H9 (cell line): Measurements from ENCODE around the gene PARG. TPM values are rescaled to one million over a fixed set of nuclear protein-coding genes. Genes with fewer than 3 reads are reported as not detected.

ENCODE experiments used
- DNase-seq: peaks from one replicate; pipeline ENCODE4 v3.0.0-alpha.2; 2017
- H2AFZ ChIP-seq: one replicate; pipeline ENCODE4 v1.6.1; 2013; ENCODE audit warnings: mild to moderate bottlenecking, low read length, control low read depth, moderate library complexity
- H2AK5ac ChIP-seq: 2 replicates; pipeline ENCODE4 v1.6.1; 2013; ENCODE audit warnings: low read length, control low read depth, mixed read lengths; ENCODE audit not compliant: insufficient read length
- H2BK120ac ChIP-seq: one replicate; pipeline ENCODE4 v1.6.1; 2013; ENCODE audit warnings: low read depth, mild to moderate bottlenecking, low read length, control low read depth, inconsistent platforms; ENCODE audit not compliant: poor library complexity, severe bottlenecking
- H2BK12ac ChIP-seq: 2 replicates; pipeline ENCODE4 v1.6.1; 2013; ENCODE audit warnings: low read length, control low read depth, mixed read lengths, low read depth; ENCODE audit not compliant: insufficient read length
- H2BK15ac ChIP-seq: 2 replicates; pipeline ENCODE4 v1.6.1; 2013; ENCODE audit warnings: low read depth, low read length, control low read depth
- H2BK20ac ChIP-seq: one replicate; pipeline ENCODE4 v1.6.1; 2013; ENCODE audit warnings: low read depth, mild to moderate bottlenecking, low read length, control low read depth, inconsistent platforms; ENCODE audit not compliant: poor library complexity, severe bottlenecking
- H2BK5ac ChIP-seq: 2 replicates; pipeline ENCODE4 v1.6.1; 2013; ENCODE audit warnings: low read length, control low read depth, mixed read lengths; ENCODE audit not compliant: insufficient read length
- H3K14ac ChIP-seq: 2 replicates; pipeline ENCODE4 v1.6.1; 2013; ENCODE audit warnings: low read length, control low read depth; ENCODE audit not compliant: insufficient read depth
- H3K18ac ChIP-seq: 2 replicates; pipeline ENCODE4 v1.6.1; 2013; ENCODE audit warnings: low read depth, mild to moderate bottlenecking, mixed read lengths, low read length, control low read depth; ENCODE audit not compliant: insufficient read length
- H3K23ac ChIP-seq: 2 replicates; pipeline ENCODE4 v1.6.1; 2013; ENCODE audit warnings: low read length, control low read depth, mixed read lengths, low read depth; ENCODE audit not compliant: insufficient read length
- H3K23me2 ChIP-seq: 2 replicates; pipeline ENCODE4 v1.6.1; 2013; ENCODE audit warnings: low read depth, mild to moderate bottlenecking, mixed read lengths, low read length, control low read depth; ENCODE audit not compliant: insufficient read length, poor library complexity, severe bottlenecking
- H3K27ac ChIP-seq: 2 replicates; pipeline ENCODE4 v1.5.1; 2013; ENCODE audit warnings: low read length, control low read depth, mixed read lengths, low read depth; ENCODE audit not compliant: insufficient read length
- H3K27me3 ChIP-seq: 2 replicates; pipeline ENCODE4 v1.6.1; 2013; ENCODE audit warnings: low read length, control low read depth, inconsistent platforms; ENCODE audit not compliant: insufficient read depth
- H3K4ac ChIP-seq: 2 replicates; pipeline ENCODE4 v1.6.1; 2013; ENCODE audit warnings: low read depth, mild to moderate bottlenecking, control low read depth, inconsistent platforms, low read length, moderate library complexity
- H3K4me1 ChIP-seq: 2 replicates; pipeline ENCODE4 v1.6.1; 2013; ENCODE audit warnings: low read length, control low read depth, inconsistent platforms; ENCODE audit not compliant: insufficient read depth
- H3K4me2 ChIP-seq: 2 replicates; pipeline ENCODE4 v1.6.1; 2013; ENCODE audit warnings: low read length, control low read depth, mixed read lengths; ENCODE audit not compliant: insufficient read length, insufficient read depth
- H3K56ac ChIP-seq: 2 replicates; pipeline ENCODE4 v1.6.1; 2013; ENCODE audit warnings: low read depth, mild to moderate bottlenecking, mixed read lengths, low read length, control low read depth; ENCODE audit not compliant: insufficient read length
- H3K79me1 ChIP-seq: 2 replicates; pipeline ENCODE4 v1.6.1; 2013; ENCODE audit warnings: low read depth, mild to moderate bottlenecking, moderate library complexity, low read length, control low read depth, inconsistent platforms; ENCODE audit not compliant: insufficient read depth, poor library complexity, severe bottlenecking
- H3K79me2 ChIP-seq: 2 replicates; pipeline ENCODE4 v1.6.1; 2013; ENCODE audit warnings: low read length, control low read depth, inconsistent platforms; ENCODE audit not compliant: insufficient read depth
- H3K9ac ChIP-seq: 2 replicates; pipeline ENCODE4 v1.6.1; 2013; ENCODE audit warnings: low read length, control low read depth, mixed read lengths; ENCODE audit not compliant: insufficient read length; ENCODE audit errors: extremely low read depth
- H3K9me3 ChIP-seq: one replicate; pipeline ENCODE4 v1.6.1; 2013; ENCODE audit warnings: low read depth, low read length, inconsistent platforms; ENCODE audit not compliant: control insufficient read depth
- H3T11ph ChIP-seq: one replicate; pipeline ENCODE4 v1.6.1; 2013; ENCODE audit warnings: mild to moderate bottlenecking, low read length, control low read depth, inconsistent platforms
- H4K20me1 ChIP-seq: one replicate; pipeline ENCODE4 v1.6.1; 2013; ENCODE audit not compliant: control insufficient read depth, insufficient read length, insufficient read depth
- H4K5ac ChIP-seq: 2 replicates; pipeline ENCODE4 v1.6.1; 2013; ENCODE audit warnings: low read depth, mild to moderate bottlenecking, mixed read lengths, low read length, control low read depth; ENCODE audit not compliant: insufficient read length
- H4K8ac ChIP-seq: replicated peaks from 2 replicates; pipeline ENCODE4 v1.6.1; 2013; ENCODE audit warnings: low read length, control low read depth, mixed read lengths, low read depth; ENCODE audit not compliant: insufficient read length
- H4K91ac ChIP-seq: 2 replicates; pipeline ENCODE4 v1.6.1; 2013; ENCODE audit warnings: low read depth, mild to moderate bottlenecking, moderate library complexity, mixed read lengths, low read length, control low read depth; ENCODE audit not compliant: insufficient read length
- H3K27ac Mint-ChIP-seq, 3 experiments: 2 replicates in 2 of 3; 3 replicates in 1 of 3; pipeline ENCODE4 v1.8.0; 2020 to 2021; ENCODE audit warnings: mixed read lengths in 3 of 3, mild to moderate bottlenecking in 1 of 3, moderate library complexity in 1 of 3
- H3K27me3 Mint-ChIP-seq: 2 replicates; pipeline ENCODE4 v1.8.0; 2021; ENCODE audit warnings: low read depth, mild to moderate bottlenecking, moderate library complexity, mixed read lengths
- H3K36me3 Mint-ChIP-seq, 3 experiments: 2 replicates in 2 of 3; 3 replicates in 1 of 3; pipeline ENCODE4 v1.8.0; 2020 to 2021; ENCODE audit warnings: low read depth in 3 of 3, mixed read lengths in 3 of 3; ENCODE audit not compliant: insufficient read depth in 1 of 3
- H3K4me1 Mint-ChIP-seq, 2 experiments: 2 replicates each; pipeline ENCODE4 v1.8.0; 2020; ENCODE audit warnings: mixed read lengths in 2 of 2
- H3K4me3 Mint-ChIP-seq, 2 experiments: 2 replicates in 1 of 2; 3 replicates in 1 of 2; pipeline ENCODE4 v1.8.0; 2020 to 2021; ENCODE audit warnings: mild to moderate bottlenecking in 2 of 2, mixed read lengths in 2 of 2, moderate library complexity in 1 of 2
- H3K9me3 Mint-ChIP-seq, 2 experiments: 2 replicates in 1 of 2; 3 replicates in 1 of 2; pipeline ENCODE4 v1.8.0; 2020; ENCODE audit warnings: mild to moderate bottlenecking in 2 of 2, mixed read lengths in 2 of 2, moderate library complexity in 1 of 2
- CTCF ChIP-seq: fragments of 200-600 bp; sonication (generic); conservative IDR thresholded peaks from 3 replicates; pipeline ENCODE4 v1.8.0; 2021; ENCODE audit warnings: antibody characterized with exemption, mild to moderate bottlenecking
- WGBS: extraction: QIAGEN DNeasy Blood & Tissue Kit; methylation state at CpG from one replicate; pipeline ENCODE4 v1.1.7; 2013; ENCODE audit warnings: missing lambda C conversion rate, low lambda C conversion rate, mixed read lengths; ENCODE audit not compliant: insufficient read length; ENCODE audit errors: extremely low coverage; 5-methylcytosine and 5-hydroxymethylcytosine counted together
- total RNA-seq: library from RNA; stranded (reverse); gene quantifications from 2 replicates; pipeline ENCODE4 v1.2.1, GENCODE V29; 2021

PARG gene
- total RNA-seq, 1 experiment from 2014 or later, result 48.3 TPM

- Histone ChIP-seq H3K4me1 (no peaks in the 10 kb centered on the region), H3K23ac (no peak overlapping the region), H4K91ac (no peak overlapping the region), H2BK12ac (no peak overlapping the region), H2BK15ac (no peak overlapping the region), H3K23me2 (no peaks in the 10 kb centered on the region), H2BK120ac (no peak overlapping the region), H3K79me1 (no peaks in the 10 kb centered on the region), H3K27ac (no peak overlapping the region), H2BK20ac (no peak overlapping the region), H3K56ac (no peak overlapping the region), H3K14ac (no peak overlapping the region), H3K4ac (no peak overlapping the region), H4K5ac (no peak overlapping the region), H3K9ac (no peak overlapping the region), H3K27me3 (no peaks in the 10 kb centered on the region), H4K20me1 (no peaks in the 10 kb centered on the region), H3K79me2 (no peaks in the 10 kb centered on the region), H2AFZ (no peak overlapping the region), H3T11ph (no peak overlapping the region), H4K8ac (no peak overlapping the region), H2BK5ac (no peak overlapping the region), H3K9me3 (no peaks in the 10 kb centered on the region), H2AK5ac (no peak overlapping the region), H3K4me2 (no peak overlapping the region), H3K18ac (no peak overlapping the region)
- no peak for TF ChIP-seq CTCF
- no peaks in the 10 kb centered on the region for H3K4me1 Mint-ChIP-seq
- H3K27me3 Mint-ChIP-seq, result no peaks in the 10 kb centered on the region
- DNase-seq, result no peak
- no peak overlapping the region for H3K27ac Mint-ChIP-seq
- WGBS, result no CpG with 5 or more reads among the region's 4 CpGs
- no peak overlapping the region for H3K4me3 Mint-ChIP-seq
- no peaks in the 10 kb centered on the region for H3K36me3 Mint-ChIP-seq
- H3K9me3 Mint-ChIP-seq, result no peaks in the 10 kb centered on the region
These were observed 143.6 kb downstream of the PARG start for GRCh38 chr10:49798275-49798674.
